Inferior parietal cortex (tissue), 1 donor: ENCODE data around the gene CFAP299.
"Not testable (repeated sequence)": the region's sequence is repeated elsewhere in the genome, so short reads cannot be mapped to it uniquely, and the experiment has no call there.

Source experiments
- DNase-seq: peaks from one replicate; pipeline ENCODE4 v3.0.0-alpha.2; 2016; ENCODE audit errors: extremely low spot score

CFAP299 gene

GRCh38 chr4:80711956-80712355 lies 376.4 kb downstream of the CFAP299 start:
- DNase-seq = no peak

GRCh38 chr4:80713409-80713808 lies 377.9 kb downstream of the CFAP299 start:
- no peak for DNase-seq

DNA sequence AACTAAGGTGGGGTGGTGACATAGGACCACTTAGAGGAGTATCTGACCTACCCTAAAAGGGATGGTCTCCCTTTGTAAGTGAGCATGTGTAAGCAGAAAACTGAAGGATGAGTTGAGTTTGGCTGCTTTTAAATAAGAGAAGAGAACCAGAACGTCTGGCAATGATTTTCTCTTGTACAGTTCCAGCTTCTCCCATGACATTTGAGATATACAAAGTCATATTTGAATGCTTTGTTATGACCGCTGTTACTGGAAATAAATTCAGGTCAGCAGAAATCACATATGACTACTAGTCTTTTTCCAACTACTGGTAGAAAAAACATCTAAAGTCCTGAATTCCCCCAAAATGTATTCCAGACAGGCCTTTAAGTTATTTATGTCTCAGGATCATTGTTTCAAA lies 381.7 kb downstream of the CFAP299 start:
- no peak for DNase-seq

DNA sequence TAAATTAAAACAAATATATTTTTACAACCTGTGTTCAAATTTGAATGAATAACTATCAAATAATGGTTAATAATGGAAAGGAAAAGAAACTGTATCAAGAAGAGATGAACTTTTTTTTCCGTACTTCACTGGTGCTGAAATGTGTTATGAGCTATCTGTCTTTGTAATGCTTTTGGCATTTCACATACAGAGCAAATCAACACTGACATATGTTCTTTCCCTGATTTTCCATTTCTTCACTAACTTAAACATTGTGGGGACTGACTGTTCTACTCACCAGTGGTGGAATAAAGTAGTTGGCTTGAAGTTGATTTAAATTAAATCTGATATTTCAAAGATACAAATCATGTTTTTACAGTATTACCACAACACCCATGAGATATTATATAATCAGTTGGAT lies 390.9 kb downstream of the CFAP299 start:
- no peak for DNase-seq

DNA sequence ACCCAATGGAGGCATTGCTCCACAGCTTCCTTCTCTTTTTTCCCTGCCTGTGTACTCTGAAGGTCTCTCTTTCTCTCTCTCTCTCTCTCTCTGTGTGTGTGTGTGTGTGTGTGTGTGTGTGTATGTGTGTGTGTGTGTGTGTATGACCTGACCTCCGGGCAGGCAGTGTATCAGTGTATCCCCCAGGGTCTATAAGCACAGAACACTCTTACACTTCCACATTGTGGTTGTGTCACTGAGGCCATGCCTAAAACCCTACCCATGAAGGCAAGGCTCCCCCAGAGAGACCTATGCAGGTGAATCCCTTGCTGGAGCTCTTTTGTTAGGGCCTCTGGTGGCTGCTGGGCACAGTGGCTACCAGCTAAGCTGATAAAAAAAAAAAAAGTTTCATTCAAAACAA lies 394.6 kb downstream of the CFAP299 start:
- DNase-seq = no peak

DNA sequence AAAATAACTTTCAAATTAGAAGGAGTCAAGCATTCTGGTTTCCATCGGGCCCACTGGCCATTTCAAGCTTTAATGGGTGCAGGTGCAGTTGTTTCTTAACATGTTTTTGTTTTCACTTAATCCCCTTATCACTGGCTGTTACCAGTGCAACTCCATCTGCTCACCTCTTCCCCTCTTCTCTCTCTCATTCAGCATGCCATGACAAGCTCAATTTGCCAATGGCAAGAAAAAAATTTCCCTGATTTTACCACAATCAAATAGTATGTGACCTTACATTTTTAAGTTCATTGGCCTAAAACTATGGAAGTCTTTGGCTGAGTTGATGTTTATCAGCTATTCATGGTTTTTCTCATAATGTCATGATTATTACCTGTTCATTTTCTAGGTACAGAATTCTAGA lies 395.9 kb downstream of the CFAP299 start:
- DNase-seq = no peak

GRCh38 chr4:80732010-80732409 lies 396.5 kb downstream of the CFAP299 start:
- no peak for DNase-seq

GRCh38 chr4:80740375-80740774 lies 404.8 kb downstream of the CFAP299 start:
- no peak for DNase-seq

DNA sequence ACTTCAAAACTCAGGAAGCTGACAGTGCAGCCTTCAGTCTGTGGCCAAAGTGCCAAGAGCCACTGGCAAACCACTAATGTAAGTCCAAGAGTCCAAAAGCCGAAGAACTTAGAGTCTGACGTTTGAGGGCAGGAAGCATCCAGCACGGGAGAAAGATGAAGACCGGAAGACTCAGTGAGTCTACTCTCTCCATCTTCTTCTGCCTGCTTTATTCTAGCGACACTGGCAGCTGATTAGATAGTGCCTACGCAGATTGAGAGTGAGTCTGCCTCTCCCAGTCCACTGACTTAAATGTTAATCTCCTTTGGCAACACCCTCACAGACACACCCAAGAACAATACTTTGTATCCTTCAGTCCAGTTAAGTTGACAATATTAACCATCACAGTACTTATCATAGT lies 414.0 kb downstream of the CFAP299 start:
- not testable (repeated sequence) for DNase-seq

DNA sequence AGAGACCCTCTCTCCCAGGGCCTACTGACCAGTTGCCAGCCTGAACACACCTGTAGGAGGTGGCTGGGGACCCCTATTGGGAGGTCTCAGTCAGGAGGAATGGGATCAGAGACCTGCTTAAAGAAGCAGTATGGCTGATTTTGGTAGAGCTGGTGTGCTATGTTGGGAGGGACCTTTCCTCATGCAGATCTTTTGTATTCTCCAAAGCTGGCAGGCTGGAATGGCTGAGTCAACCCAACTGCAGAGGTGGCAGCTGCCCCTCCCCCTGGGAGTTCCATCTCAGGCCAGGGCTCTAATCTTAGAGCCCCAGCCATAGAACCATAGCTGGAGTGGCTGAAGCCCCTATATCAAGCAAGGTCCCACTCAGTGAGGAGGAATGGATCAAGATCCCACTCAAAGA lies 415.7 kb downstream of the CFAP299 start:
- DNase-seq = no peak

- DNase-seq = no peak
Measured at GRCh38 chr4:80767944-80768343, 432.4 kb downstream of the CFAP299 start.

- DNase-seq = no peak
Measured at GRCh38 chr4:80776168-80776567, 440.6 kb downstream of the CFAP299 start.

DNA sequence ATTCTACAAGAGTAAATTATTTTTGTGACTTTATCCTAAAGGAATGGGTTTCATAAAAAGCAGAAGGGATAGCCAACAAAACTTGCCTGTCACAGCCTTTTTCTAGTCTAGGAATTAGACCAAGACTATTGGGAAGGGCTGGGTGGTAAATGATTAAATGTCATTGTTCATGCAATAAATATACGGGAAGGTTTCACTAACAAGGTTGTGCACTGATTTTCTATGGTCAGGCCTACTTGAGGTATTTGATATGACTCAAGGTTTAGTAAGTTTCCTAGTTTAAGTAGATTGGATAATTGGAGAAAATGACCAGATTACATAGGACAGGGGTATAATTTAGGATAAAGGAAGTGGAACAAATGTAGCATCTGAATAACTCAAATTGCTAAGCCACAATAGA lies 445.9 kb downstream of the CFAP299 start:
- no peak for DNase-seq

GRCh38 chr4:80787306-80787705 lies 451.8 kb downstream of the CFAP299 start:
- DNase-seq = no peak

DNA sequence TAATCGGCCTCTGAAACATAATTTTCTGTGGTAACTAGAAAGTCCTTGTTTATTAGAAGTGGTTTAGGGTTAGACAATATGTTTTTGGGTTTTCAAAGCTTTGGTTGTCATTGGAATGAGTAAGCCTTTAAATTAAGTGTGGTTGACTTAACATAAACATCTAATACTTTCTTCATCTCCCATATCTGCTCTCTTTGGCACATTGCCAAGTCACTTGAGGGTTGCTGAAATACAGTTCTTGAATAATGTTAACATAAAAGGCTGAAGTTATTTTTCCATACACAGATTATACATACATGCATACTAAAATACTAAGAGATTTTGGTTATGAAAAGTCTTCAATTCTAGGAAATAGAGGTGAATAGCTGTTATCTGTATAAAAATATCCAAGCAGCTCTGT lies 453.3 kb downstream of the CFAP299 start:
- DNase-seq = no peak

DNA sequence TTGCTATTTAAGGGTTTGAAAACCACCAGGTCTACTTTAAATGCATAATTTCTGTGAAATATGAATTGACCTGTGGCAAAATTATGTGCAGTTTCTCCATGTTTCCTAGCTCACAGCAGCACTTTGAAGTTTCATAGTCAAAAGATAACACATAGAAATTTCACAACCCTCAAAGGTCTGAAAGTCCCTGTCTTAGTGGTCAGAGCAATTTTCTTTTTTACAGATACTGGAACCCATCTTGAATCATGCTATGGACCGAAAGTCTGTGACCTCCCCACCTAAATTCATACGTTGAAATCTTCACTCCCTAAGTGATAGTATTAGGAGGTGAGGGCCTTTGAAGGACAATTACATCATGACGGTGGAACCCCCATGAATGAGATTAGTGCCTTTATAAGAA lies 454.6 kb downstream of the CFAP299 start:
- no peak for DNase-seq

- DNase-seq = not testable (repeated sequence)
Measured at GRCh38 chr4:80793660-80794059, 458.1 kb downstream of the CFAP299 start.

DNA sequence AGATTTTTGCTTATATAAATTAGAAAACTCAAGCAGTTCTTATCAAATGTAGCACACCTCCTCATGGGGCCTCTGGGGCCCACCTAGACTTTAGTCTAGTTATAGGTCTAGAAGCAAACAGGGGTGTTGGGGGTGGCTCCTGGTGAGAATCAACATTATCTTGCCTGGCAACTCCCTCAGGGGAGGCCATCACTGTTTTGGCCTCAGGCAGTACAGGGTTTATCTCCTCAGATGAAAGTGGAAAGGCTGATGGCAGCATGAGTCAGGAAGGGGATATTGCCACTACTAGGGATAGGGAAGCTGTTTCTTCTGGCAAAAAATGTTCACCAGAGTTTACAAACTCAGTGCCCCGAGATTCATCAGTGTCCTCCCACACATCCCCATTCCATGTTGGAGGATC lies 462.6 kb downstream of the CFAP299 start:
- no peak for DNase-seq

DNA sequence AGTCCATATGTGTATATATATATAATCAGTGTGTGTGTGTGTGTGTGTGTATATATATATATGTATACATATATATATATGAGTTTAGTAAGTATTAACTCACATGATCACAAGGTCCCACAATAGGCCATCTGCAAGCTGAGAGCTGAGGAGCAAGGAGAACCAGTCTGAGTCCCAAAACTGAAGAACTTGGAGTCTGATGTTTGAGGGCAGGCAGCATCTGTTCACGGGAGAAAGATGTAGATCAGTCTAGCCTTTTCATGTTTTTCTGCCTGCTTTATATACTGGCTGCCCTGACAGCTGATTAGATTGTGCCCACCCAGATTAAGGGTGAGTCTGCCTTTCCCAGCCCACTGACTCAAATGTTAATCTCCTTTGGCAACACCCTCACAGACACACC lies 465.2 kb downstream of the CFAP299 start:
- DNase-seq = not testable (repeated sequence)

DNA sequence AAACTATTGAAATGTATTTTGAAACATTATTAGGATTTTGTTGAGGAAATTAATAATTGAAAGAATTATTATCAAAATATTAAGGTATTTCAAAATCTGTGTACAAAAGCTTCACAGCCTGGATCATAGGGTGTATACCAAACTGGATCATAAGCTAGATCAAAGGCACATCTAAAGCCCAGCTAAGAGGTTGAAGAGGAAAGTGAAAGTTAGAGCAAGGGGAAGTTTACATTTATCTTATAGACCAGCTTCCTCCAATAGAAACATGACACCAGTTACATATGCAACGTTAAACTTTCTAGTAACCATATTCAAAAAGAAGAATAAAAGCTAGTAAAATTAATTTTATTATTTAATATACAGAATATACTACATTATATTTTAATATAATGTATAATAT lies 467.8 kb downstream of the CFAP299 start:
- DNase-seq = no peak

- DNase-seq = no peak
Measured at GRCh38 chr4:80806472-80806871, 470.9 kb downstream of the CFAP299 start.

DNA sequence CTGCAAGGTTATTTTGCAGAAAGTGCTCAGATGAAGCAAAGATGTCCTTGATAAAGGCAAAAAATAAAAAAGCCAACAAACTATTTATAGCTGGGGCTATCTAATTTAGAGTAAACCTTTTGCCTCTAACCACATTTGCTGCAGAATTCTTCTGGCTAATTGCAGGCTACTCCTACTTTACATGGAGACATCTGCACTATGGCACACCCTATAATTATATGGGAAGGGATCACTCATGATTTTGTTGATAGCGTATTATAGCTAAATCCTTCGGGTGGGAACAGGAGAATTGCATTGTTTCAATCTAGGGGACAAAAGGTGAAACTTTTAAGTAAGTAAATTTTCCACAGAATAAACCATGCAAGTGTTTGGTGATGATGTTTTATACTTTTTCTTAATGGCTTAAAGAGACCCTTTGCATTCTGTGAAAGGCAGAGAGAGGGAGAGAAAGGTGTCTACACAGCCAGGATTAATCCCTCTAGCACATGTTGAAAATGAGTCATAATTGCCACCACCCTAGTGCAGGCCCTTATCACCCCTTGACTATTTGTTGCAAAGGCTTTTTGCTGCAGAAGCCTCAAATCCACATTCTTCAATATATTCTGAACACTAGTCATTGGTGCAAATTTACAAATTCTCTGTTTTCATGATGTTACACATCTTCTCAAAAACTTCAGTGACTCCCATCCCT lies 473.7 kb downstream of the CFAP299 start:
- DNase-seq = no peak

DNA sequence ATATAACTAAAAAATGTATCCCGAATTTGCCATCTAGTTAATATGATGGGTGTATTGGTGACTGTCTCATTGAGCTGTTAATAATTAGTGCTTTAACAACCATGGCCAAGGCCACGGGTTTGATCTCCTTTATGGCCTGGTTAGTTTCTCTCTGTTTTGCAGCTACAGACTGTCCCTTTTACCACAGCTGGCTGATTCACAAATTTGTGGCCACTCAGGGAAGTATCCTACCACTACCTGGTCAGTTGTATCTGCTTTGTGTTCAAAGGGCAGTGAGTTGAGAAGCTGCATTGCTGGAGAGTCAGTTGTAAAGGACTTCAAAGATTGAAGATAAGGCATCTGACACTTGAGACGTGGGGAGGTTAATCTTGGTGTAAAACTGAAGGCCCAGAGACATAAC lies 475.9 kb downstream of the CFAP299 start:
- DNase-seq = no peak

GRCh38 chr4:80812145-80812544 lies 476.6 kb downstream of the CFAP299 start:
- DNase-seq = no peak
